HG03196 (cell line): ENCODE measurements around the gene MTUS2.

ENCODE experiments used
- ATAC-seq: cut with Tn5 transposase; IDR thresholded peaks from one replicate; pipeline ENCODE4 v1.9.1; 2021; ENCODE audit not compliant: unreplicated experiment

Gene MTUS2

DNA sequence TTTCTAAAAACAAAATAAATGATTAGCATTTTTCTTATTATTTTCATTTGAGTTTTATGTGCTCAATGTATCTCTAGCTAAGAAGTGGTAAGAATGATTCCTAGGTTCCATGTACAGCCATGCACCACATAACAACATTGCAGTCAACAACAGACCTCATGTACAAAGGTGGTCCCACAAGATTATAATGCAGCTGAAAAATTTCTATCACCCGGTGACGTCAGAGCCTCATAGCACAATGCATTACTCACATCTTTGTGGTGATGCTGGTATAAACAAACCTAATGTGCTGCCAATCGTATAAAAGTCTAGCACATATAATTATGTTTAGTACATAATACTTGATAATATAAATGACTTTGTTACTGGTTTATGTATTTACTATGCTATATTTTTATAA, 654.9 kb downstream of the MTUS2 start:
- ATAC-seq, result no peak

DNA sequence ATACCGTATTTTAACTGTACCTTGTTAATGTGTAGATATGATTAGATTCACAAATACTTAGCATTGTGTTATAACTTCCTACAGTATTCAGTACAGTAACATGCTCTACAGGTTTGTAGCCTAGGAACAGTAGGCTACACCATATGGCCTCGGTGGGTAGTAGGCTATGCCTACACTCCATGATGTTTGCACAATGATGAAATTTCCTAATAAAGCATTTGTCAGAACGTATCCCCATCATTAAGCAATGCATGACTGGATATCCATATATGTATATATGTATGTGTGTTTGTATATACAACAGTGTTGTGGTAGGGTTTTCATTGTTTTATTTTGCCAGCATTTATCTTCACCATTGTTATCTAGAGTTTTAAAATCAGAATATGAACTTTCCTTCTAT, 655.9 kb downstream of the MTUS2 start:
- ATAC-seq, result no peak

DNA sequence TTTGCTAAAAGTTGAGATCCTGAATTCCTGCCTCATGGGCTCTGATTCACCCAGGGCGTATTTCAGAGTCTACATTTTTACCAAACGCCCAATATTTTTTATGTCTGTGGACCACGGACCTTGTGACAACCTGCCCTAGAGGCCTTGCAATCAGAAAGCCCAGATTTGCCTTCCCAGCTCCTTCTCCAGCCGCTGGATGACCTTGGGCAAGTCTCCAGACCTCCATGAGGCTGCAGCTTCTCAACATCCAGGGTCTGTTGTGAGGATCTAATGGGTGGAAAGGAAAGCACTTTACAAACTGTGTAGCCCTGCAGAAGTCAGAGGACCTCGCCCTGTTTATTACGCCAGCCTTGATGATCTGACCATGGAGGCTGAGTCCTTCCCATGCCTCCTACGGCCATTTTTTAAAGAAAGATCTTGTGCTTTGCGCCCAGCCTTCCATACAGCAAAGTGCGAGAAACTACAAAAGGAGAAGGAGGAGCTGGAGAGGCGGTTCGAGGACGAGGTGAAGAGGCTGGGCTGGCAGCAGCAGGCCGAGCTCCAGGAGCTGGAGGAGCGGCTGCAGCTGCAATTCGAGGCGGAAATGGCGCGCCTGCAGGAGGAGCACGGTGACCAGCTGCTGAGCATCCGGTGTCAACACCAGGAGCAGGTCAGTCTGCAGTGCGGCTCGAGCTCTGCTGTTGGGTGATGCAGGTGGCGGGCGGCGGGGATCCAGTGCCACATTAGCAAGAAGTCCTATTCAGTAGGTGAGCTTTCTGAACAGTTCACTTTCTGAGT, 659.8 kb downstream of the MTUS2 start:
- ATAC-seq, result no peak

DNA sequence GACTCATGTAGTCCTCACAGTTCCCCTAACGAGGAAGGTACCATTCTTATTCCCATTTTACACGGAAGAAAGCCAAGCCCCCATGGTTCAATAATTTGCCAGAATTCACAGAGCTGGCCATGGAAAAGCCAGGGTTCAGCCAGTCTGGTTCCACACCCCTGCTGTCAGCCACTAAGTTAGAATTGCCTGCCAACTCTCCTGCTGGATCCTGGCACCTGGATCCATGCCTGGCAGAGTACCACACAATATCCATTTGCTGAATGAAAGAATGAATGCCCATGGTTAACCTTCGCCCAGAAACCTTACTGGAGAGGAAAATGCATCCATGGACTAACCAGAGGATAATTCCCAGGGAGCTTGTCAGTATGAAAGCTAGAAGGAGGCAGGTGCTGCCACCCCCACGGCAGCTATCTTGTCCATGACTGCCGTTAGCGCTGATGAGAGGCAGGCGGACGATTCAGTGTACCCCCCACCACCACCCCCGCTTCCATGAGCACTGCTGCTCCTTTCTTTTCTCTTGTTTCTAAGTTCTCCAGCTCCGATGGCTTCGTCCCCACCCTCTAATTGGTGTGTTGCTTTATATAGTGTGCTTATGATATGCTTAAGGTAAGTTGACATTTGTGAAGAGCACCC, 660.9 kb downstream of the MTUS2 start:
- no peak for ATAC-seq

DNA sequence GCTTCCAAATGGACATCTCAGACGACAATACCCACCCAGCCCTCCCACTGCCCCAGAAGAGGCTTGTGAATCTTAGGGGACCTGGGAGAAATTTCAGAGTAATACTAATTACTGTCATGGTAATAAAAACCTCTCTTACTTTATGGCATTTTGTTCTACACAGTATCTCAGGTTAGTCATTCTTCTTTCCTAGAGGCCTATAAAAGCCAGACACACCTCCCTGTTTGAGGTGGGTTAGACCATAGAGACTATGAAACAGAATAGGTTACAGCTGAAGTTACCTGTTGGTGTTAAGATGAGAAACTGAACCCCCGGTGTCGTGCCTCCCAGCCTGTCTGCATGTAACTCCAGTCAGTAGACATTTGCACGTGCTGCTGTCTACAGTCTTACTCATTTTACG, 661.5 kb downstream of the MTUS2 start:
- ATAC-seq, result no peak

DNA sequence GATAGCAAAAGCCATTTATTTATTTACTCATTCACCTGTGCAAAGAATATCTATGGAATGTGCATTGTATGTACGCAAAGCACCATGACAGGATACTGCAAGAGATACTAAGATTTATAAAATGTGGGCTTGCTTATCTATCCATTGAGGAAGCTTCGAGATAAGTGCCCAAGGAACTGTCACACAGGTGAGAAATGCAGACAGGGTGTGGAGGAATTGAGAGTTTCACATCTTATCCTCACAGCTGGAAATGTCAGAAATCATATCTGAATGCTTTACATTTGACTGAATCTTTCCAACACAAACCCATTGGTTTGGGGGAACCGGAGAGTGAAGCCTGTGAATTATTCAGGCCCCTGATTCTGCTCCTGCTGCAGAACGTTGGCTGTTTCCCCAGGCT, 662.4 kb downstream of the MTUS2 start:
- ATAC-seq, result no peak

DNA sequence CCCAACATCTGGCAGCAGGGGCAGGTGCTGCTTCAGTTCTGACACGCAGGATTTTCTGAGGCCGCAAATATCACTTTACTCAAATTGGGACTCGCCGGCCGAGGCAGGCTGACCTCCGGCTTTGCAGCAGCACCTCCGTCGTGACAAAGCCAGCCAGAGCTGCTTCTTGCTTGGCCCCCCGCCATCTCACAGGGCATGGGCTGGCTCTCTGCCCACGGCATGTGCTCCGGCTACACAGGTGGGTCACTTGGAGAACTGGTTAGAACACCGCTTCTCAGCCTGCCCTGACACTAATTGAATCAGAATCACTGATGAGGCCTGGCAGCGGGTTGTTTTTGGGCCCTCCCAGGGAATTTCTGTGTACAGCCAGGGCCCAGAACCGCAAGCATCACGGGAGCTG, 663.1 kb downstream of the MTUS2 start:
- no peak for ATAC-seq

DNA sequence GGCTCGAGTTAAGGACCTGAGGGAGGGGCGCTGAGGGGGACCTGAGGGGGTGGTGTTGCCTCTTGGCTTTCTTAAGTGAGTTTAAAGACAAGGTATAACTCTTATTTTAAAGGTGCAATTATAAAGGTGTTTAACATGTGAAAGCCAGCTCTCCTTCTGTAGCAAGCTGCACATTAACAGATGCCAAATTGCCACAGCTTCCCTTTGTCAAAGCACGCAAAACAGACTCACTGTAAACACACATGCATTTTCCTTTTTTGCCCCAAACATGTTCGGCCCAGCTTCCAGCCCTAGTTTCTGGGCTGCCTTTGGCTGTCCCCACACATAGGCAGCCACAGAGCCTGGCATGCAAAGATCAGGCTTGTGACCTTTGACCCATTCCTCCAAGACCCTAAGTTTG, 663.5 kb downstream of the MTUS2 start:
- no peak for ATAC-seq

DNA sequence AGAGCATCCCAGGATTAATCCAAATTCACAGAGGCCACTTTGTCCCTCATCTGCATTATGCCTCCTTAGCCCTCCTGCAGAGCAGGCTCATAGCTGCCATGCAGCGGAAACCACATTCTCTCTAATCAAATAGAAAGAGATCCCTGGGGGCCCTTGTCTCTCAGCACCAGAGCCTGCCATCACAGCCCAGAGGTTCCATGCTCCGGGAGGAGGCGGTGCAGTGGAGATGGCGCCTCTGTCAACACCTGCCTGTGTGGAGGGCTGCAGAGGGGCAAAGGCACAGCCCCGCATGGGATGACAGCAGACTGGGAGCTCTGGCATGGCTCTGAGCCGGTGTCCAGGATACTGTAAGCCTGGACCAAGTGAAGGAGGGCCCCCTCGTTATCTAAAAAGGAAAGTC, 664.1 kb downstream of the MTUS2 start:
- ATAC-seq, result no peak

DNA sequence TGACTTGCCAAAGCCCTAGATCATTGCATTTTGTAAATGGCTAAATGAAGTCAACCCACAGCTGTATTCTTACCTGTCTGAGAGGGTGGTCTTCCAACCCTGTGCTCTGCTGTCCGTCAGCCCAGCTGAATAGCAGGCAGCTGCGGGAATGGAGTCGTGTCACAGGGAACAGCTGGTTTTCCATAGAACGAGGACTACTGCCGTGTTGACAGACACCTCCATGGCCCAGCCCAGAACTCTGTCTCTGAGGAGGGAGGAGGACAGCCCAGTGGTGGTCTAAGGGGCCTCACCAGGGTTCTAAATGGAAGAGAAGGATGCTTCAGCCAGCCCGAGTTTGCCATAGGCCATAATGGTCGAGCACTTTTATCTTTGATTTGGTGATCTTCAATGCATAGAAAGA, 664.7 kb downstream of the MTUS2 start:
- no peak for ATAC-seq

DNA sequence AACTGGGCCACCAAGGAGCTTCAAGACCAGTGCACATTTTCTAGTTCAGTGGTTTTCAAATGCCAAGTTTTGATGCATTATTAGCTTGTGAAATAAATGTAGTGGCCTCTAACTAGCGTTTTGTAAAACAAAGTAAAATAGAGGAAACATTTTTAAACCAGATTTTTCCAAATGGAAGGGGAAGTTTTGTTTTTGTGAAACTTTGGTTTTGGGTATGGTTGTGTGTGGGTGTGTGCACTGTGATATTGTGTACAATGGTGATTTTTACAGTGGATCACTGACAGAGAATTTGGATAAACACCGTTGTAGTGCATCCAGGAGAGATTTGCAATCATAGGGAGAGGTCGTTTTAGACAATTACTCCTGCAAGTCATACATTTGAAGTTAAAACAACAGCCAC, 666.4 kb downstream of the MTUS2 start:
- ATAC-seq, result no peak

DNA sequence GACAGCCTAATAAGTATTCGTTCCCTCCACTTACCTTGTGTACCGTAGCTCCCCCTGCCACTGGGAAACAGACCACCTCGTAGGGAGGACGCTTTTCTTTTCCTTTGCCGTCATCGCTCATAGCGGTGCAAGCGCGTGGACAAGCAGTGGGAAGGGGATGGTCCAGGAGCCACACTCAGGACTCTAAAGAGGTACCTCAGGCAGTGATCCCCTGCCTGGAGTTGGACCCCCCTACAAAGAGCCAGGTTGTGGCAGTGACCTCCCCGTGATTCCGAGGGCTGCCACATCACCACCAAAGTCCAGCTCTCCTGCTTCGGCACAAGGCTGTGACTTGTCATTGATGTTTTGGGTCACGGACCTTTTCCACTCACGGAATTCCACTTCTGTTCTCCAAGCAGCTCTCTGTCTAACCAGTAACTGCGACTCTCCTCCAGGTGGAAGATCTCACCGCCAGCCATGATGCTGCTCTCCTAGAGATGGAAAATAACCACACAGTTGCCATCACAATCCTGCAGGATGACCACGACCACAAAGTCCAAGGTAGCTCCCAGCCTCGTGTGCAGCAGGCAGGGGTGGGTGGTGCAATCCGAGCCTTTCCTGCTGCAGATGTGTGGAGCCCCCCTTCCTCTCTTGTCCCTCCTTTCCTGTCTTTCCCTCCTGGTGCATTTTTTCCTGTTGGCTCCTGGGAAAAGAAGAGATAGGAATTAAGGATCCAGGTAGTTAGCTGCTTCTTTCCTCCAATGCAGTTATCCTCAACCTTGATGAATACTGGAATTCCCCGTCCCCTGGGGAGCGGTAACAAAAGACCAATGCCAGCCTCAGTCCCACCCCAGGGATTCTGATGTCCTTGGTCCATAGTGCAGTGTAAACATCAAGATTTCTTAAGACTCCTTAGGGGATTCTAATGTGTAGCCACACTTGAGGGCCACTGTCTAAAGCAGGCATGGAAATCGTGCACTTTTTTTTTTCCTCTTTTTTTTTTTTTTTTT, 667.6 kb downstream of the MTUS2 start:
- ATAC-seq, result no peak

DNA sequence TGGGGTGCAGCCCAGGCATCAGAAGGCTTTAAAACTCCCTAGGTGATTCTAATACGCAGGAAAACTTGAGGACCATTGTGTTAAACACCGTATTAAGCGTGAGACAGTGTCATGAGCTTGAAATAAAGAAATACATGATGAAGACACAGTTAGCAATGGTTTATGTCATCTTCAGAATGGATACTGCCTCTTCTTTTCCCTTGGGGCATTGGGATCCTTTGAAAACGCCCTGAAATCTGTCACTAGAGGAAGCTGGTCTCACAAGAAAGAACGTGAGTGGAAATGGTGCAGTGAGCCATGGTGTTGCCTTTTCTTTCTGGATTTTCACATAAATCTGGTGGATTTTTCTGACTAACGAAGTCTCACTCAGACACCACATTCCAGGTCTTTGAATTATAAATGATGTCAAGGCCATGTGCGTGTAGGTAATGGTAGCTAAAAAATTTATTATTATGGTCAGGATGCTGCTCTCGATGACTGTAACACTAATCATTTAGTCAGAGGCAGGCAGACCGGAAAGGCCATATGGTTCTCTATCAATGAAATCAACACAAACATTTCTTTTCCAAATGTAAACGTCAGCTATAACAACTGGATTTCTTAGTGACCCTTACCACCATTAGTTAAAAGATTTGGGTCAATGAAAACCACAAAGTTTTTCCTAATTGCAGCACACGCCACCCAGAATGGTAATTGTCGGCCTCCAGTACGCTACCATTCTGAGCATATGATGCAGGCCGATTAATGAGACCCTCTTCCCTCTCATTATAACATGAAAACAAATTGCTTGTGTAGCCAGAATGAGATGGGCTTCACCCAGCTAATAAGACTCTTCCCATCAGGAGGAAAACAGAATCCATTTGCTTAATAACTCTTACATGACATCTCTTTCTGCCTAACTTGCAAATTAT, 669.8 kb downstream of the MTUS2 start:
- no peak for ATAC-seq

DNA sequence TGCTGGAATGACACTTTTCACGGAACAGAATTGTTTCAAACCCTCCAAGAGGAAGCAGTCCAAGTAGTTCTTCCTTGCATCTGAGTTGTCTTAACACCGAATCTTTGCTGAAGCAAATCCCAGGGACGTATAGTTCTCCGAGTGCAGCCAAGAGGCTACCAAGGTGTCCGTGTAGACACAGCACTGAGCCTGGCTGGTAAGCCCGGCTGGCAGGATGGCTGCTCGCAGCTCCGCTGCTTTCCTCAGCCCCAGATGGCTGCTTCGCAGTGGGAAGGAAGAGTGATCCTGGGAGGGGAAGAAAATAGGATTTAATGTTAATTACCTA, 670.4 kb downstream of the MTUS2 start:
- ATAC-seq, result no peak

DNA sequence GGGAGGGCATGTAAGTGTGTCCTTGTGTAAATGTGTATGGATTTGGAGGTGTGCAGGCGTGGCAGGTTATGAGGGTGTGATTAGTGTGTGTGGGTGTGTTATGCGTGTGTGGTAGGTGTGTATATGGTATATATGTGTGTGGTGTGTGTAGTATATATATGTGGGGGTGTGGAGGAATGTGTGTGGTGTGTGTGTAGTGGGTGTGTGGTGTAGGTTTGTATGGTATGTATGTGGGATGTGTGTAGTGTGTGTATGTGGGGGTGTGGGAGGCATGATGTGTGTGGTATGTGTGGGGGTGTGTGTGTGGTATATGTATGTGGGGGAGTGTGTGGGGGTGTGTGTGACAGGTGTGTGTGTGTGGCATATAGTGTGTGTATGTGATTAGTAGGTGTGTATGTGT, 671.1 kb downstream of the MTUS2 start:
- ATAC-seq, result no peak

DNA sequence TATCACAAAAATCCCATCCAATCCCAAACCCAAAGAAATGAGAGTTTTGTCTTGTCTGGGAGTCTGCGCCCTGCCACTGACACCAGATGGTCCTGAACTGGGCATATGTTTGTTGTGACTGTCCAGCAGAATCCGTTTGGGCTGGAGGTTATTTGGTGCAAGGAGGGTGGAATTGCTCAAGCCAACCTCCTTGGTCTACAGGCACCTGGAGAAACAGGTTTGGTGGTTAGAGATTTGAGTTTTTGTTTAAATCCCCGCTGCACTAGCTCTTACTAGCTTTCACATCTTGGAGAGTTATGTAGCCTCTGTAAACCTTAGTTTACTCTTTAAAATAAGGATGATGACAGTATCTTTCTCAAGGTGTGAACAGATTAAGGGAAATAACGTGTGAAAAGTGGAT, 673.7 kb downstream of the MTUS2 start:
- no peak for ATAC-seq

DNA sequence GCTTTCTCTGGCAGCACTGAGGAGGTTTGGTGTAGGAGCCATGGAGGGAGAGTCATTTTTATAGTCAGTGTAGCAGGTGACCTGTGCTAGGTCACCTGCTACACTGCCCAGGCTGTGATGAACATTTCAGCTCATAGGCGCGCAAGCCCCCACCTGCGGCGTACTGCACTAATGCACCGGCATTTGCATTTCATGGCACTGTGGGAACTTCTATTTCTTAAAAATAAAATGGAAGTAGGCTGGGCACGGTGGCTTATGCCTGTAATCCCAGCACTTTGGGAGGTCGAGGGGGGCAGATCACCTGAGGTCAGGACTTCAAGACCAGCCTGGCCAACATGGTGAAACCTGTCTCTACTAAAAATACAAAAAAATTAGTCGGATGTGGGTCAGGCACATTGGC, 674.4 kb downstream of the MTUS2 start:
- ATAC-seq, result no peak

DNA sequence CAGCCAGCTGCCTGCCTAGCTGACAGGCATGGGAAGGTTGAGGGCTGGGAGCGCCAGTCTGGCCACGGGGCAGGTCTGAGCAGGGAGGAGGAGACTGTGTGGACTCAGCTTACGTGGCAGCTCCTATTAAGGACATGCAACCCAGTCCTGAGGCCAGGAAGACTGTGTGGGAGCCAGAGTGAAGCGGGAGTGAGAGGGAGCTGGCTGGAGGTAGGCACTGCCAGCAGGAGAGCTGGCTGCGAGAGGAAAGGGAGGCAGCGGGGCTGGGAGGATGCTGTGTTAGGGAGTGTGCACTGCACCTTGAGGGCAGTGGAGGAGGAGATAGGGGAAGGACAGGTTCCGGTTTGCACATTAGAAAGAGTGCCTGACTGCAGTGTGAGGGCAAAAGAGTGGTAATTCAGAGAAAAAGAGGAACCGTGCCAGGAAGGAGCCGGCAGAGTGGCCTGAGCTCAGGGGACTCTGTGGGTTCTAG, 676.1 kb downstream of the MTUS2 start:
- ATAC-seq, result no peak

DNA sequence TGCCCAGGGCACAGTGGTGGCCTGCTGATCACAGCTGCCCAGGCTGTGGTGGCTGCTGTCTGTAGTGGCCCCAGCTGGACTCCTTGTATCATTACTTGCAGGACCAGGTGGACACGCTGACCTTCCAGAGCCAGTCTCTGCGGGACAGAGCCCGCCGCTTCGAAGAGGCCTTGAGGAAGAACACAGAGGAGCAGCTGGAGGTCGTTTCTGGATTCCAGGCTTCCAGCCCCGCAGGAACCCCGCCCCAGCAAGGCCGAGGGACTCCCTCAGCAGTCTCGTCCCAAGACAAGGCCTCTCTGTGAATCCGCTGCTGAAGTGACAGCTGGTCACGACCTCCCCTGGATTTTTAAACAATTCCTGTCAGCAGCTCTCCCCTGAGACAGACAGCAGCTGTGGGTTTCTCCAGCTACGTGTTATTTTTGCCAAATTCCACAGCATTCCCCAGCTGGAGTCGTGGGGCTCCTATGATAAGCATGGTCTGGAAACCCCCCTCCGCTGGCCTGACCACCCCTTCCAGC, 677.1 kb downstream of the MTUS2 start:
- ATAC-seq, result no peak

DNA sequence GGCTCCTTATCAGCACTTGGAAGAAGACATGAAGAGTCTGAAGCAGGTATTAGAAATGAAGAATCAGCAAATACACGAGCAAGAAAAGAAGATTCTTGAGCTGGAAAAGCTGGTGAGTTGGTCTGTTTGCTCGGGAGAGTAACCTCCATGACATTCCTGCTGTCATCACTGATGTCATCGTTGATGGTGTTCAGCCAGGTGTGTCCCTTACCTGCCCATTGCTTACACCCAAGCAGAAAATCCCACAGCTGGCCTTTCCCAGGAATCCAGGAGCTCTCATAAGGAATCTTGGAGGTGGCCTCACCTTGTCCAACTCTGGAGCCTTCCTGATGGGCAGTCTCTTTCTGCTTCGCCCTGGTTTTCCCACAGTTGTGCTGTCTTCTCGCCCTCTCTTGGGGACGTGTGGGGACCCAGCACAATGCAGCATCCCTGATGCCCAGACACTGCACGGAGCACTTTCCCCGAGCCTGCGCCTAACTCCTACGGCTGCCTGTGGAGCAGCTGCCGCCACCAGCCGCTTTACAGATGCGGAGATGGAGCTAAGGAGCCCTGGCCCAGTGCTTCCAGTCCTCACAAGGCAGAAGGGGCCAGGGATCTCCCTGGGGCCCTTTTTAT, 678.4 kb downstream of the MTUS2 start:
- ATAC-seq, result no peak
